ENCODE measurements around the gene GCNA. TPM values are rescaled to one million over a fixed set of nuclear protein-coding genes. Genes with fewer than 3 reads are reported as not detected.

GCNA gene
- total RNA-seq, 2 donors from 2014 or later: 2.1 to 2.3 TPM

DNA sequence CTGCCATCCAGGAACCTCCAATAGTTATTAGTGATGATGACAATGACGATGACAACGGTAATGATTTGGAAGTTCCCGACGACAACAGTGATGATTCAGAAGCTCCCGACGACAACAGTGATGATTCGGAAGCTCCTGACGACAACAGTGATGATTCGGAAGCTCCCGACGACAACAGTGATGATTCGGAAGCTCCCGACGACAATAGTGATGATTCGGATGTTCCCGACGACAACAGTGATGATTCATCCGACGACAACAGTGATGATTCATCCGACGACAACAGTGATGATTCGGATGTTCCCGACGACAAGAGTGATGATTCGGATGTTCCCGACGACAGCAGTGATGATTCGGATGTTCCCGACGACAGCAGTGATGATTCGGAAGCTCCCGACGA is 25.4 kb downstream of the GCNA start:
- no peaks in the 10 kb centered on the region for H3K27me3 ChIP-seq (ENCODE audit: control insufficient read depth, insufficient read depth, low read length, poor library complexity, severe bottlenecking)
- H3K27me3 Mint-ChIP-seq (ENCODE audit: insufficient read depth): no peaks in the 10 kb centered on the region
- H3K9me3 Mint-ChIP-seq: peaks cover 74% of the 10 kb centered on the region
- TF ChIP-seq, protein P1, sequence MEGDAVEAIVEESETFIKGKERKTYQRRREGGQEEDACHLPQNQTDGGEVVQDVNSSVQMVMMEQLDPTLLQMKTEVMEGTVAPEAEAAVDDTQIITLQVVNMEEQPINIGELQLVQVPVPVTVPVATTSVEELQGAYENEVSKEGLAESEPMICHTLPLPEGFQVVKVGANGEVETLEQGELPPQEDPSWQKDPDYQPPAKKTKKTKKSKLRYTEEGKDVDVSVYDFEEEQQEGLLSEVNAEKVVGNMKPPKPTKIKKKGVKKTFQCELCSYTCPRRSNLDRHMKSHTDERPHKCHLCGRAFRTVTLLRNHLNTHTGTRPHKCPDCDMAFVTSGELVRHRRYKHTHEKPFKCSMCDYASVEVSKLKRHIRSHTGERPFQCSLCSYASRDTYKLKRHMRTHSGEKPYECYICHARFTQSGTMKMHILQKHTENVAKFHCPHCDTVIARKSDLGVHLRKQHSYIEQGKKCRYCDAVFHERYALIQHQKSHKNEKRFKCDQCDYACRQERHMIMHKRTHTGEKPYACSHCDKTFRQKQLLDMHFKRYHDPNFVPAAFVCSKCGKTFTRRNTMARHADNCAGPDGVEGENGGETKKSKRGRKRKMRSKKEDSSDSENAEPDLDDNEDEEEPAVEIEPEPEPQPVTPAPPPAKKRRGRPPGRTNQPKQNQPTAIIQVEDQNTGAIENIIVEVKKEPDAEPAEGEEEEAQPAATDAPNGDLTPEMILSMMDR (conservative IDR thresholded peaks at IDR 0.05): no peak
- no peak overlapping the region for H3K4me3 ChIP-seq (ENCODE audit: low read length)
- no peak overlapping the region for H3K4me3 Mint-ChIP-seq
- 94% methylated on average over 12 to 30 of the region's 33 CpGs for WGBS, 2 experiments (ENCODE audit: insufficient coverage in 1 of 2, insufficient read length in 1 of 2)
- H3K9ac ChIP-seq (ENCODE audit: extremely low read depth, low read length, poor library complexity, severe bottlenecking): no peak overlapping the region
- peaks cover 18% of the 10 kb centered on the region for H3K36me3 ChIP-seq (ENCODE audit: control insufficient read depth, insufficient read depth, low read length)
- no peaks in the 10 kb centered on the region for H3K4me1 Mint-ChIP-seq
- no peaks in the 10 kb centered on the region for H3K9me3 ChIP-seq (ENCODE audit: control insufficient read depth, low read length)
- H3K36me3 Mint-ChIP-seq (ENCODE audit: low read depth): peaks cover 64% of the 10 kb centered on the region
- H3K27ac Mint-ChIP-seq: no peak overlapping the region
- no peaks in the 10 kb centered on the region for H3K4me1 ChIP-seq (ENCODE audit: control insufficient read depth, insufficient read depth, low read length)
- H3K27ac ChIP-seq (ENCODE audit: low read depth, low read length): no peak overlapping the region
- DNase-seq: no peak

DNA sequence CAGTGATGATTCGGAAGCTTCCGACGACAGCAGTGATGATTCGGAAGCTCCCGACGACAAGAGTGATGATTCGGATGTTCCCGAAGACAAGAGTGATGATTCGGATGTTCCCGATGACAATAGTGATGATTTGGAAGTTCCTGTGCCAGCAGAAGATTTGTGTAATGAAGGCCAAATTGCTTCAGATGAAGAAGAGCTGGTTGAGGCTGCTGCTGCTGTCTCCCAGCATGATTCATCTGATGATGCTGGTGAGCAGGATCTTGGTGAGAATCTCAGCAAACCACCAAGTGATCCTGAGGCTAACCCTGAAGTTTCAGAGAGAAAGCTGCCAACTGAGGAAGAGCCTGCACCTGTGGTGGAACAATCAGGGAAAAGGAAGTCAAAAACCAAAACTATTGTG is 25.9 kb downstream of the GCNA start:
- no peaks in the 10 kb centered on the region for H3K27me3 Mint-ChIP-seq (ENCODE audit: insufficient read depth)
- no peak overlapping the region for H3K27ac Mint-ChIP-seq
- H3K27ac ChIP-seq (ENCODE audit: low read depth, low read length): no peak overlapping the region
- TF ChIP-seq, protein P1 (conservative IDR thresholded peaks at IDR 0.05): no peak
- no peaks in the 10 kb centered on the region for H3K9me3 ChIP-seq (ENCODE audit: control insufficient read depth, low read length)
- peaks cover 23% of the 10 kb centered on the region for H3K36me3 ChIP-seq (ENCODE audit: control insufficient read depth, insufficient read depth, low read length)
- H3K4me3 ChIP-seq (ENCODE audit: low read length): no peak overlapping the region
- peaks cover 80% of the 10 kb centered on the region for H3K9me3 Mint-ChIP-seq
- no peak overlapping the region for H3K4me3 Mint-ChIP-seq
- no peaks in the 10 kb centered on the region for H3K4me1 ChIP-seq (ENCODE audit: control insufficient read depth, insufficient read depth, low read length)
- no peak for DNase-seq
- H3K9ac ChIP-seq (ENCODE audit: extremely low read depth, low read length, poor library complexity, severe bottlenecking): no peak overlapping the region
- H3K36me3 Mint-ChIP-seq (ENCODE audit: low read depth): peaks cover 68% of the 10 kb centered on the region
- H3K4me1 Mint-ChIP-seq: no peaks in the 10 kb centered on the region
- no peaks in the 10 kb centered on the region for H3K27me3 ChIP-seq (ENCODE audit: control insufficient read depth, insufficient read depth, low read length, poor library complexity, severe bottlenecking)
- WGBS, 2 experiments (ENCODE audit: insufficient coverage in 1 of 2, insufficient read length in 1 of 2): 96 to 97% methylated on average over 10 of the region's 10 CpGs

DNA sequence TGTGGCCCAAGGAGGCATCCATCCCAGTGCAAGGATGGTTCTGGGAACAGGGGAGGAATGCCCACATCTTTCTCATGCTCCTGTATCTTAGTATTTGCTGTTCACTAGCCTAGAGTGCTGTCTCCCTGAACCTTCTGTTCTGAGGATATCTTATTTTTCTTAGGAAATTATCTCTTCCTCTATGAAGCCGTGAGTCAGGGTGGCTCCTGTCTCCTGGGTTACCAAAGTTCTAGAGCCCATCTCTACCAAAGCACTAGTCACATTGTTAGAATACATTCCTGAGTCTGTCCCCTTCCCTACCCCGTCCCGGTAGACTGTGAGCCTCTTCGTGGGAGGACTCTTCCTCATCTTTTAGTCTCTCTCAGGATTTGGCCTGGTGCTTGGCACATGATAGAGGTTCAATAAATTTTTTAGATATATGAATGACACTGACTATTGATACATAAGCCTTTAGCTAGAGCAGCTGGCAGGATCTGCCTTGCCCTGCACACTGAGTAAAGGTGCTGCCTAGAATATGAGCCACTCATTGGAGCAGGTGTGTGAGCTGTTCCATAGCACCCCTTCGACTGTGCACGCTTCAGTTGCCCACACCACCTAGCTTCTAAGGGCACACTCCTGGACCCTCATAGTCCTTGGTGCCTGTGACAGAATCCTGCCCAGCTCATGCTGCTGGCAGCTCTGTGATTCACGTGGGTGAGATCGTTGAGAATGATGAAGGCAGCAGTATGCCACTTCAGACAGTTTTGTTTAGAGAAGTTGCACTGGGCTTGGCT is 26.7 kb downstream of the GCNA start:
- H3K9me3 Mint-ChIP-seq: peaks cover 83% of the 10 kb centered on the region
- Histone ChIP-seq H3K4me3 (ENCODE audit: low read length) (no peak overlapping the region), H3K9ac (ENCODE audit: extremely low read depth, low read length, poor library complexity, severe bottlenecking) (no peak overlapping the region), H3K36me3 (ENCODE audit: control insufficient read depth, insufficient read depth, low read length) (peaks cover 28% of the 10 kb centered on the region), H3K27me3 (ENCODE audit: control insufficient read depth, insufficient read depth, low read length, poor library complexity, severe bottlenecking) (no peaks in the 10 kb centered on the region), H3K27ac (ENCODE audit: low read depth, low read length) (no peak overlapping the region), H3K4me1 (ENCODE audit: control insufficient read depth, insufficient read depth, low read length) (no peaks in the 10 kb centered on the region), H3K9me3 (ENCODE audit: control insufficient read depth, low read length) (no peaks in the 10 kb centered on the region)
- no peaks in the 10 kb centered on the region for H3K27me3 Mint-ChIP-seq (ENCODE audit: insufficient read depth)
- no peak overlapping the region for H3K4me3 Mint-ChIP-seq
- 87 to 100% methylated on average over 1 to 8 of the region's 8 CpGs for WGBS, 2 experiments (ENCODE audit: insufficient coverage in 1 of 2, insufficient read length in 1 of 2)
- TF ChIP-seq, protein P1 (conservative IDR thresholded peaks at IDR 0.05): no peak
- no peaks in the 10 kb centered on the region for H3K4me1 Mint-ChIP-seq
- H3K27ac Mint-ChIP-seq: no peak overlapping the region
- DNase-seq: no peak
- H3K36me3 Mint-ChIP-seq (ENCODE audit: low read depth): peaks cover 73% of the 10 kb centered on the region

All from endodermal cell (in vitro differentiated cells).